ENCODE data around the gene ALKAL2. TPM values are rescaled to one million over a fixed set of nuclear protein-coding genes. Genes with fewer than 3 reads are reported as not detected.

ALKAL2 gene
- polyA plus RNA-seq, 1 of the 3 experiments (the other 2 are of a cell fraction), result not detected

- CTCF ChIA-PET, result interaction anchor here (1.1 kb wide), 1 partner anchor 8 kb away, joined by 3 read pairs; no protein-coding TSS in a partner anchor
- Histone ChIP-seq H3K27me3 (ENCODE audit: insufficient read depth) (no peaks in the 10 kb centered on the region), H3F3A (replicated peaks; ENCODE audit: insufficient read depth) (peaks cover 2% of the 10 kb centered on the region), H3K9me3 (no peaks in the 10 kb centered on the region), H3K9ac (no peak overlapping the region), H3K79me2 (ENCODE audit: insufficient read depth) (peaks cover 31% of the 10 kb centered on the region), H3K36me3 (replicated peaks in 1 of 2; ENCODE audit: control insufficient read depth in 1 of 2, insufficient read depth in 2 of 2, low read length in 1 of 2) (peaks cover 42 to 81% of the 10 kb centered on the region in 2 experiments), H4K20me1 (ENCODE audit: insufficient read depth) (peaks cover 6% of the 10 kb centered on the region; the same call in 1 of the 2 replicates), H3K4me2 (no peak overlapping the region), H3K27ac (ENCODE audit: low read depth in 2 of 2, low read length in 1 of 2) (no peak overlapping the region), H3K9me2 (no peaks in the 10 kb centered on the region), H3K4me3 (ENCODE audit: low read depth in 2 of 2, low read length in 1 of 2) (no peak overlapping the region), H3K4me1 (ENCODE audit: control insufficient read depth in 1 of 2, insufficient read depth in 2 of 2, low read depth in 1 of 2, low read length in 1 of 2) (no peaks in the 10 kb centered on the region), H2AFZ (ENCODE audit: low read depth) (no peak overlapping the region)
- POLR2A ChIA-PET, result no interaction called here
- no peak for DNase-seq
- WGBS (ENCODE audit: low lambda C conversion rate), result 88% methylated on average over 4 of the region's 4 CpGs
- TF ChIP-seq MXI1 (IDR thresholded peaks at IDR 0.05; ENCODE audit: low read depth, low read length), result no peak
- no peak for TF ChIP-seq FOSL2 (IDR thresholded peaks at IDR 0.05; ENCODE audit: borderline replicate concordance, low read depth)
- TF ChIP-seq ELF1 (IDR thresholded peaks at IDR 0.05), result no peak
These were observed 7.8 kb downstream of the ALKAL2 start for GRCh38 chr2:279956-280649.

- CTCF ChIA-PET, result interaction anchor here (0.6 to 1.4 kb wide), 2 partner anchors 10 to 53 kb away, joined by 3 to 6 read pairs; no protein-coding TSS in a partner anchor
- peaks cover 8% of the 10 kb centered on the region; the same call in 1 of the 2 replicates for H4K20me1 ChIP-seq (ENCODE audit: insufficient read depth)
These were observed 8.5 kb downstream of the ALKAL2 start for GRCh38 chr2:279366-279765.

GRCh38 chr2:278927-279320 lies 9.0 kb downstream of the ALKAL2 start:
- Histone ChIP-seq H3K27me3 (ENCODE audit: insufficient read depth) (no peaks in the 10 kb centered on the region), H3K27ac (ENCODE audit: low read depth in 2 of 2, low read length in 1 of 2) (no peak overlapping the region), H3K79me2 (ENCODE audit: insufficient read depth) (peaks cover 41% of the 10 kb centered on the region), H3K36me3 (replicated peaks in 1 of 2; ENCODE audit: control insufficient read depth in 1 of 2, insufficient read depth in 2 of 2, low read length in 1 of 2) (peaks cover 49 to 93% of the 10 kb centered on the region in 2 experiments), H3K9me2 (no peaks in the 10 kb centered on the region), H3F3A (replicated peaks; ENCODE audit: insufficient read depth) (no peaks in the 10 kb centered on the region), H3K4me1 (ENCODE audit: control insufficient read depth in 1 of 2, insufficient read depth in 2 of 2, low read depth in 1 of 2, low read length in 1 of 2) (no peaks in the 10 kb centered on the region), H3K4me3 (ENCODE audit: low read depth in 2 of 2, low read length in 1 of 2) (no peak overlapping the region), H2AFZ (ENCODE audit: low read depth) (no peak overlapping the region), H3K9ac (no peak overlapping the region), H3K4me2 (no peak overlapping the region), H4K20me1 (ENCODE audit: insufficient read depth) (peaks cover 8% of the 10 kb centered on the region; the same call in 1 of the 2 replicates), H3K9me3 (no peaks in the 10 kb centered on the region)
- ChIA-PET CTCF (interaction anchor here (0.6 to 1.4 kb wide), 2 partner anchors 11 to 53 kb away, joined by 3 to 6 read pairs; no protein-coding TSS in a partner anchor), POLR2A (no interaction called here)
- WGBS (ENCODE audit: low lambda C conversion rate), result 92% methylated on average over 4 of the region's 4 CpGs
- no peak for DNase-seq
- TF ChIP-seq CHD2 (IDR thresholded peaks at IDR 0.05; ENCODE audit: low read length, partially characterized antibody), result no peak
- no peak for TF ChIP-seq SMC3 (IDR thresholded peaks at IDR 0.05; ENCODE audit: low read depth, low read length)
- TF ChIP-seq CTCF (IDR thresholded peaks at IDR 0.05), result no peak
- TF ChIP-seq JUND (IDR thresholded peaks at IDR 0.05), result no peak
- TF ChIP-seq RXRA (IDR thresholded peaks at IDR 0.05; ENCODE audit: borderline replicate concordance, low read depth), result no peak
- no peak for TF ChIP-seq EP300 (IDR thresholded peaks at IDR 0.05; ENCODE audit: borderline replicate concordance in 1 of 2, low read depth in 1 of 2, low read length in 1 of 2)
- no peak for TF ChIP-seq IRF3 (IDR thresholded peaks at IDR 0.05; ENCODE audit: low read depth, low read length)
- TF ChIP-seq EZH2phosphoT487 (IDR thresholded peaks at IDR 0.05; ENCODE audit: borderline replicate concordance, low read depth), result no peak
- TF ChIP-seq NFIC (IDR thresholded peaks at IDR 0.05; ENCODE audit: borderline replicate concordance), result no peak

More at GRCh38 chr2:279366-279765, 8.5 kb downstream of the ALKAL2 start:
- Histone ChIP-seq H3K27me3 (ENCODE audit: insufficient read depth) (no peaks in the 10 kb centered on the region), H3K36me3 (replicated peaks in 1 of 2; ENCODE audit: control insufficient read depth in 1 of 2, insufficient read depth in 2 of 2, low read length in 1 of 2) (peaks cover 45 to 89% of the 10 kb centered on the region in 2 experiments), H3K4me1 (ENCODE audit: control insufficient read depth in 1 of 2, insufficient read depth in 2 of 2, low read depth in 1 of 2, low read length in 1 of 2) (no peaks in the 10 kb centered on the region), H3K4me3 (ENCODE audit: low read depth in 2 of 2, low read length in 1 of 2) (no peak overlapping the region), H3K27ac (ENCODE audit: low read depth in 2 of 2, low read length in 1 of 2) (no peak overlapping the region), H3K79me2 (ENCODE audit: insufficient read depth) (peaks cover 37% of the 10 kb centered on the region), H3K9me3 (no peaks in the 10 kb centered on the region), H2AFZ (ENCODE audit: low read depth) (no peak overlapping the region), H3K4me2 (no peak overlapping the region), H3F3A (replicated peaks; ENCODE audit: insufficient read depth) (no peaks in the 10 kb centered on the region), H3K9ac (no peak overlapping the region), H3K9me2 (no peaks in the 10 kb centered on the region)
- TF ChIP-seq RFX5 (IDR thresholded peaks at IDR 0.05; ENCODE audit: low read length) (no peak), GABPA (IDR thresholded peaks at IDR 0.05; ENCODE audit: low read depth) (no peak), TAF1 (IDR thresholded peaks at IDR 0.05; ENCODE audit: borderline replicate concordance, low read depth, low read length) (no peak), TEAD4 (IDR thresholded peaks at IDR 0.05; ENCODE audit: borderline replicate concordance, insufficient read depth) (no peak), MEF2A (IDR thresholded peaks at IDR 0.05; ENCODE audit: borderline replicate concordance, low read depth) (no peak), MXI1 (IDR thresholded peaks at IDR 0.05; ENCODE audit: low read depth, low read length) (no peak), RAD21 (IDR thresholded peaks at IDR 0.05; ENCODE audit: low read length) (no peak), FOXM1 (IDR thresholded peaks at IDR 0.05; ENCODE audit: low read depth) (no peak), RXRA (IDR thresholded peaks at IDR 0.05; ENCODE audit: borderline replicate concordance, low read depth) (no peak)
- POLR2A ChIA-PET, result no interaction called here
- no peak for DNase-seq
- 97% methylated on average over 4 of the region's 4 CpGs for WGBS (ENCODE audit: low lambda C conversion rate)

Data from SK-N-SH (cell line).